Measurements from ENCODE around the gene HMCN2. TPM values are rescaled to one million over a fixed set of nuclear protein-coding genes. Genes with fewer than 3 reads are reported as not detected.

HMCN2 gene
- total RNA-seq, 1 donor = under 0.01 TPM

DNA sequence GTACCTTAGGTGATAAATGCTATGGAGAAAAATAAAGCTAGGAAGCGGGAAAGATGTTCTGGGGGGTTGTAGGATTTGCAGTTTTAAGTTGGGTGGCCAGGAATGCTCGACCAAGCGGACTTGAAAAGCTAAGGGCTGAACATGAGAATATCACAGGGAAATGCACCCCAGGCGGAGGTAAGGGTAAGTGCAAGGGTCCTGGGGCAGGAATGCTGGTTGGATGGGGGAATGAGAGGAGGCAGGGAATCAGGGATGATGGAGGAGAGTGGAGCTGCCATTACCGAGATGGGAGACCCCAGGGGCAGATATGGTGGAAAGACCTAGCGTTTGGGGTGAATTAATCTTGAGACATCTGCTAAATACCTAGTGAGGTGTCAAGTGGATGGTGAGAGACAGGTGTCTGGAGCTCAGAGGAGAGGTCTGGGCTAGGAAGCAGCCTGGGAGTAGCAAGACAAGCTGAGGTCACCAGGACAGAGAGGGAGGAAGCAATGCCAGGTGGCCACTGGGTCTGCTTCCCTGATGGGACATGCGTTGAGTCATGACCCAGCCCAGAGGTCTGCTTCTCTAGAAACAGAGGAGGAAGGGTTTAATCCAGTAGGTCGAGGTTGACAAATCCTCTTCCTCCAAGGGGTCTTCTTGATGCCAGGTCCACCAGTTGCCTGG, 101.5 kb downstream of the HMCN2 start:
- TF ChIP-seq, protein P1, sequence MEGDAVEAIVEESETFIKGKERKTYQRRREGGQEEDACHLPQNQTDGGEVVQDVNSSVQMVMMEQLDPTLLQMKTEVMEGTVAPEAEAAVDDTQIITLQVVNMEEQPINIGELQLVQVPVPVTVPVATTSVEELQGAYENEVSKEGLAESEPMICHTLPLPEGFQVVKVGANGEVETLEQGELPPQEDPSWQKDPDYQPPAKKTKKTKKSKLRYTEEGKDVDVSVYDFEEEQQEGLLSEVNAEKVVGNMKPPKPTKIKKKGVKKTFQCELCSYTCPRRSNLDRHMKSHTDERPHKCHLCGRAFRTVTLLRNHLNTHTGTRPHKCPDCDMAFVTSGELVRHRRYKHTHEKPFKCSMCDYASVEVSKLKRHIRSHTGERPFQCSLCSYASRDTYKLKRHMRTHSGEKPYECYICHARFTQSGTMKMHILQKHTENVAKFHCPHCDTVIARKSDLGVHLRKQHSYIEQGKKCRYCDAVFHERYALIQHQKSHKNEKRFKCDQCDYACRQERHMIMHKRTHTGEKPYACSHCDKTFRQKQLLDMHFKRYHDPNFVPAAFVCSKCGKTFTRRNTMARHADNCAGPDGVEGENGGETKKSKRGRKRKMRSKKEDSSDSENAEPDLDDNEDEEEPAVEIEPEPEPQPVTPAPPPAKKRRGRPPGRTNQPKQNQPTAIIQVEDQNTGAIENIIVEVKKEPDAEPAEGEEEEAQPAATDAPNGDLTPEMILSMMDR (IDR thresholded peaks at IDR 0.05; ENCODE audit: extremely low read depth, low read depth, low read length) = no peak
- Histone ChIP-seq H4K20me1 (ENCODE audit: insufficient read depth, low read length) (no peaks in the 10 kb centered on the region), H3K36me3 (ENCODE audit: insufficient read depth, low read length) (no peaks in the 10 kb centered on the region), H3K4me2 (ENCODE audit: insufficient read depth, low read length) (no peak overlapping the region), H2AFZ (ENCODE audit: low read length) (no peak overlapping the region), H3K27me3 (ENCODE audit: insufficient read depth, low read length) (peaks cover 4% of the 10 kb centered on the region), H3K9me3 (ENCODE audit: low read depth, low read length) (no peaks in the 10 kb centered on the region), H3K4me1 (ENCODE audit: insufficient read depth, low read length) (no peaks in the 10 kb centered on the region), H3K79me2 (ENCODE audit: insufficient read depth, low read length) (no peaks in the 10 kb centered on the region), H3K4me3 (ENCODE audit: insufficient read depth, low read length) (no peak overlapping the region), H3K27ac (ENCODE audit: low read depth, low read length) (no peak overlapping the region)
- DNase-seq (ENCODE audit: insufficient read length, low spot score, missing footprints) = no peak

DNA sequence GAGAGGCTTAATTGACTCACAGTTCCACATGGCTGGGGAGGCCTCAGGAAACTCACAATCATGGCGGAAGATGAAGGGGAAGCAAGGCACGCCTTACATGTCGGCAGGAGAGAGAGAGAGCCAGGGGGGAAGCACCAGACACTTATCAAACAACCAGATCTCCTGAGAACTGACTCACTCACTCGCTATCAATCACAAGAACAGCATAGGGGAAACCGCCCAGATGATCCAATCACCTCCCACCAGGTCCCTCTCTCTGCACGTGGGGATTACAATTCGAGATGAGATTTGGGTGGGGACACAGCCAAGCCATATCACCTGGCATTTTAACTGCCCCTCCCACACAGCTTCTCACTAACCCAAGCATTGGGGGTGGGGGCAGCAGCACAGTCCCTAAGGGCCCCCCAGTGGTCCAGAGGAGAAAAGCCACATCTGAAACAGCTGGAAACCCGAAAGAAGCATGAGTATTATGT, 103.1 kb downstream of the HMCN2 start:
- H3K4me3 ChIP-seq (ENCODE audit: insufficient read depth, low read length) = no peak overlapping the region
- no peak overlapping the region for H2AFZ ChIP-seq (ENCODE audit: low read length)
- H3K27ac ChIP-seq (ENCODE audit: low read depth, low read length) = no peak overlapping the region
- no peaks in the 10 kb centered on the region for H4K20me1 ChIP-seq (ENCODE audit: insufficient read depth, low read length)
- H3K36me3 ChIP-seq (ENCODE audit: insufficient read depth, low read length) = no peaks in the 10 kb centered on the region
- no peaks in the 10 kb centered on the region for H3K9me3 ChIP-seq (ENCODE audit: low read depth, low read length)
- no peak overlapping the region for H3K4me2 ChIP-seq (ENCODE audit: insufficient read depth, low read length)
- no peaks in the 10 kb centered on the region for H3K79me2 ChIP-seq (ENCODE audit: insufficient read depth, low read length)
- TF ChIP-seq, protein P1 (IDR thresholded peaks at IDR 0.05; ENCODE audit: extremely low read depth, low read depth, low read length) = no peak
- DNase-seq (ENCODE audit: insufficient read length, low spot score, missing footprints) = no peak
- peaks cover 4% of the 10 kb centered on the region for H3K27me3 ChIP-seq (ENCODE audit: insufficient read depth, low read length)
- no peaks in the 10 kb centered on the region for H3K4me1 ChIP-seq (ENCODE audit: insufficient read depth, low read length)

DNA sequence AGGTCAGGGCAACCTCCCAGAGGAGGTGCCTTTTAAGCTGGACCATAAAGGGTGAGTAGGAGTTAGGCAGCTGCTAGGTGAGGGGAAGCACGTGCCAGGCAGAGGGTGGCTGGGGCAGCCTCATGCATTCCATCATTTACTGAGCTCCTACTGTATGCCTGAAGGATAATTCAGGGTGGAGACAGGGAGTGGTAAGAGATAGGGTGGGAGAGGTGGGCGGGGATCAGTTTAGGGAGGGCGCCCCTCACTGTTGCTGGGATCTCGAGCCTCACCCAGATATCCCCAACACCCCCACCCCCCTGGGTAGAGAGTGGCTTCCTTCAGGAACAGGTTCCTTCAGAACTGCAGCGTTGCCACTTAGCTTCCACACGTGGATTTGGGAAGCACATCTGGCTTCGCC, 104.7 kb downstream of the HMCN2 start:
- TF ChIP-seq, protein P1 (IDR thresholded peaks at IDR 0.05; ENCODE audit: extremely low read depth, low read depth, low read length) = no peak
- no peaks in the 10 kb centered on the region for H3K4me1 ChIP-seq (ENCODE audit: insufficient read depth, low read length)
- H2AFZ ChIP-seq (ENCODE audit: low read length) = no peak overlapping the region
- H4K20me1 ChIP-seq (ENCODE audit: insufficient read depth, low read length) = no peaks in the 10 kb centered on the region
- H3K9me3 ChIP-seq (ENCODE audit: low read depth, low read length) = no peaks in the 10 kb centered on the region
- no peak for DNase-seq (ENCODE audit: insufficient read length, low spot score, missing footprints)
- H3K4me2 ChIP-seq (ENCODE audit: insufficient read depth, low read length) = no peak overlapping the region
- H3K27me3 ChIP-seq (ENCODE audit: insufficient read depth, low read length) = peaks cover 4% of the 10 kb centered on the region
- H3K4me3 ChIP-seq (ENCODE audit: insufficient read depth, low read length) = no peak overlapping the region
- no peaks in the 10 kb centered on the region for H3K79me2 ChIP-seq (ENCODE audit: insufficient read depth, low read length)
- H3K36me3 ChIP-seq (ENCODE audit: insufficient read depth, low read length) = no peaks in the 10 kb centered on the region
- no peak overlapping the region for H3K27ac ChIP-seq (ENCODE audit: low read depth, low read length)

DNA sequence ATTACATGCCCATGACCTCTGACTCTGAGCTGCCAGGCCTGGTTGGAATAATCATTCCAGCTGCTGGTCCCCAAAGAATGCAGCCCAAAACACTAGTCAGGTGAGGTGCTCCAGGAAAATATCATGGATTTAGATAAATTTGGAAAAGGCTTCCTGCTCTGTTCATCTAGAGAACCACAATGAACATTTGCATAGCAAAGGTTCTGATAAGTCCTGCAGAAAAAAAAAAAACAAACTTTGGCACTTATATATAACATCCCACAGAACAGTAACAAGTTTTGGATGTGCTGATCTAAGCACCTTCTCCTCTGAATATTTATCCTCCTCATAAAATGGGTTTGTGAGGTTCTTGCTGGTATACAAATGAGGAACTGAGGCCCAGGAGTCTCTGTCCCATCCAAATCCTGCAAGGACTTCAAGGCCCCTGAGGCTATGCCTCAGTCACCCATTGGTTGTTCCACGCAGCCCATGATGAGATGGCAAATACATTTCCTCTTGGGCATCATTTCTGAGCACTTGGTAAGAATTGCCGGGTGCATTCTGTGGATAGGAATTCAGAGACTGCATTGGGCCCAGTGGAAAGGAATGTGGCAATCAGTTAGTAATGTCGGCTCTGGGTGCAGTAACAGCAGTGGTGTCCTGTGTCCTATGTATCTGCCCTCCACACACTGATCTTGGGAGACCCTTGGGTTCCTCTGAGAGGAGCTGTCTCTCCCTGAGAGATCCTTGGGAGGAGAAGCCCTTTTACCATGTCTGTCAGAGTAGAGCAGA, 105.8 kb downstream of the HMCN2 start:
- TF ChIP-seq, protein P1 (IDR thresholded peaks at IDR 0.05; ENCODE audit: extremely low read depth, low read depth, low read length) = no peak
- Histone ChIP-seq H3K9me3 (ENCODE audit: low read depth, low read length) (no peaks in the 10 kb centered on the region), H3K4me2 (ENCODE audit: insufficient read depth, low read length) (no peak overlapping the region), H3K4me3 (ENCODE audit: insufficient read depth, low read length) (no peak overlapping the region), H3K27ac (ENCODE audit: low read depth, low read length) (no peak overlapping the region), H3K36me3 (ENCODE audit: insufficient read depth, low read length) (no peaks in the 10 kb centered on the region), H4K20me1 (ENCODE audit: insufficient read depth, low read length) (no peaks in the 10 kb centered on the region), H3K4me1 (ENCODE audit: insufficient read depth, low read length) (no peaks in the 10 kb centered on the region), H3K79me2 (ENCODE audit: insufficient read depth, low read length) (no peaks in the 10 kb centered on the region), H3K27me3 (ENCODE audit: insufficient read depth, low read length) (peaks cover 4% of the 10 kb centered on the region), H2AFZ (ENCODE audit: low read length) (no peak overlapping the region)
- DNase-seq (ENCODE audit: insufficient read length, low spot score, missing footprints) = no peak
